Endothelial cell of umbilical vein (primary cell): ENCODE results near the gene MYCL.

Experiments used
- EZH2 ChIP-seq: IDR thresholded peaks from 2 replicates; pipeline ENCODE4 v1.6.1; 2012; ENCODE audit warnings: borderline replicate concordance, low read depth, mild to moderate bottlenecking, moderate library complexity, low read length, inconsistent platforms; ENCODE audit not compliant: severe bottlenecking
- FOS ChIP-seq: IDR thresholded peaks from 2 replicates; pipeline ENCODE4 v1.6.1; 2011; ENCODE audit warnings: mild to moderate bottlenecking, low read length, moderate library complexity, borderline replicate concordance; ENCODE audit not compliant: insufficient read depth
- JUN ChIP-seq: IDR thresholded peaks from 2 replicates; pipeline ENCODE4 v1.6.1; 2011; ENCODE audit warnings: borderline replicate concordance, low read depth; ENCODE audit not compliant: insufficient read length, insufficient read depth
- MAX ChIP-seq: IDR thresholded peaks from 2 replicates; pipeline ENCODE4 v1.6.1; 2011; ENCODE audit not compliant: insufficient read depth, insufficient read length
- MYC ChIP-seq: IDR thresholded peaks from one replicate; pipeline ENCODE4 v1.6.1; 2011; ENCODE audit warnings: mild to moderate bottlenecking, low read depth, low read length
- POLR2A ChIP-seq: IDR thresholded peaks from 2 replicates; pipeline ENCODE4 v1.6.1; 2012; ENCODE audit warnings: low read depth, mild to moderate bottlenecking, control low read depth, low read length
- POLR2AphosphoS5 ChIP-seq: IDR thresholded peaks from 2 replicates; pipeline ENCODE4 v1.6.1; 2012; ENCODE audit warnings: low read depth, mild to moderate bottlenecking, control low read depth, low read length, moderate library complexity; ENCODE audit not compliant: insufficient read depth
- TF ChIP-seq, protein P1 (sequence below), 2 donors: IDR thresholded peaks; 1 replicate in 1 of 2; 2 replicates in 1 of 2; pipeline ENCODE4 v1.5.1; 2011; ENCODE audit warnings: low read length in 2 of 2, mild to moderate bottlenecking in 2 of 2, moderate library complexity in 2 of 2, control low read depth in 1 of 2, inconsistent platforms in 1 of 2, low read depth in 1 of 2; ENCODE audit not compliant: insufficient read depth in 1 of 2; ENCODE audit errors: extremely low read depth in 1 of 2

DNA sequence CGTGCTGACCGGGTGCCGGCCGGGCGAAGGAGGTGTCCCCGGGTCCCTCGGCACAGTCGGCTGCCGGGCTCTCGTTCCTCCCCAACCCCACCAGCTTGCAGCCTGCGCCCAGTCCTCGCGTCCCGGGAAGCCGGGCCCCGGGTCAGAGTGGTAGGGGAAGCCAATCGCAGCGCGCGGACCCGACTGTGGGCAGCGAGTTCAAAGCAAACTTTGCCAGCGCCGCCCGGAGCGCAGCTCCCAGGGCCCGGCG, 328 bp downstream of the MYCL start:
- TF ChIP-seq, protein P1, sequence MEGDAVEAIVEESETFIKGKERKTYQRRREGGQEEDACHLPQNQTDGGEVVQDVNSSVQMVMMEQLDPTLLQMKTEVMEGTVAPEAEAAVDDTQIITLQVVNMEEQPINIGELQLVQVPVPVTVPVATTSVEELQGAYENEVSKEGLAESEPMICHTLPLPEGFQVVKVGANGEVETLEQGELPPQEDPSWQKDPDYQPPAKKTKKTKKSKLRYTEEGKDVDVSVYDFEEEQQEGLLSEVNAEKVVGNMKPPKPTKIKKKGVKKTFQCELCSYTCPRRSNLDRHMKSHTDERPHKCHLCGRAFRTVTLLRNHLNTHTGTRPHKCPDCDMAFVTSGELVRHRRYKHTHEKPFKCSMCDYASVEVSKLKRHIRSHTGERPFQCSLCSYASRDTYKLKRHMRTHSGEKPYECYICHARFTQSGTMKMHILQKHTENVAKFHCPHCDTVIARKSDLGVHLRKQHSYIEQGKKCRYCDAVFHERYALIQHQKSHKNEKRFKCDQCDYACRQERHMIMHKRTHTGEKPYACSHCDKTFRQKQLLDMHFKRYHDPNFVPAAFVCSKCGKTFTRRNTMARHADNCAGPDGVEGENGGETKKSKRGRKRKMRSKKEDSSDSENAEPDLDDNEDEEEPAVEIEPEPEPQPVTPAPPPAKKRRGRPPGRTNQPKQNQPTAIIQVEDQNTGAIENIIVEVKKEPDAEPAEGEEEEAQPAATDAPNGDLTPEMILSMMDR (IDR thresholded peaks at IDR 0.05; ENCODE audit: extremely low read depth in 1 of 2, insufficient read depth in 1 of 2, low read depth in 1 of 2, low read length in 2 of 2) = no peak
- peak; percentile 45 for TF ChIP-seq EZH2
- no peak for TF ChIP-seq JUN
- TF ChIP-seq POLR2AphosphoS5 = no peak
- no peak for TF ChIP-seq MYC
- no peak for TF ChIP-seq FOS
- no peak for TF ChIP-seq POLR2A
- TF ChIP-seq MAX = no peak
